SK-N-MC (cell line): ENCODE data around the gene ESRP2.

Experiments used
- EZH2 ChIP-seq: fragments of 200-600 bp; sonication (generic); IDR thresholded peaks from one replicate; pipeline ENCODE4 v1.6.1; 2017; ENCODE audit warnings: antibody characterized with exemption
- POLR2AphosphoS5 ChIP-seq: IDR thresholded peaks from 2 replicates; pipeline ENCODE4 v1.6.1; 2012; ENCODE audit warnings: mild to moderate bottlenecking, low read depth, low read length, borderline replicate concordance

GRCh38 chr16:68228652-68229051 lies 7.3 kb downstream of the ESRP2 start:
- TF ChIP-seq EZH2, result no peak
- no peak for TF ChIP-seq POLR2AphosphoS5
